Fibroblast of the aortic adventitia (primary cell): Measurements from ENCODE around the gene BRD9. TPM values are rescaled to one million over a fixed set of nuclear protein-coding genes. Genes with fewer than 3 reads are reported as not detected.

Experiments used
- DNase-seq: peaks from one replicate; pipeline ENCODE4 v3.0.0-alpha.2; 2010; ENCODE audit warnings: low read depth
- H3K4me3 ChIP-seq: 2 replicates; pipeline ENCODE4 v1.5.1; 2011; ENCODE audit warnings: low read depth, mild to moderate bottlenecking, control low read depth, low read length, moderate library complexity
- total RNA-seq: library from RNA; depleted of rRNA; stranded (reverse); fragments of >200 nt; gene quantifications from 2 replicates; pipeline ENCODE4 v1.2.3, GENCODE V29; 2012; ENCODE audit warnings: low replicate concordance
- TF ChIP-seq, protein P1 (sequence below): IDR thresholded peaks from 2 replicates; pipeline ENCODE4 v1.5.1; 2011; ENCODE audit warnings: mild to moderate bottlenecking, low read length, control low read depth, inconsistent platforms; ENCODE audit not compliant: insufficient read depth

The BRD9 gene
- total RNA-seq, 1 donor, result 26.8 TPM

- TF ChIP-seq, protein P1, sequence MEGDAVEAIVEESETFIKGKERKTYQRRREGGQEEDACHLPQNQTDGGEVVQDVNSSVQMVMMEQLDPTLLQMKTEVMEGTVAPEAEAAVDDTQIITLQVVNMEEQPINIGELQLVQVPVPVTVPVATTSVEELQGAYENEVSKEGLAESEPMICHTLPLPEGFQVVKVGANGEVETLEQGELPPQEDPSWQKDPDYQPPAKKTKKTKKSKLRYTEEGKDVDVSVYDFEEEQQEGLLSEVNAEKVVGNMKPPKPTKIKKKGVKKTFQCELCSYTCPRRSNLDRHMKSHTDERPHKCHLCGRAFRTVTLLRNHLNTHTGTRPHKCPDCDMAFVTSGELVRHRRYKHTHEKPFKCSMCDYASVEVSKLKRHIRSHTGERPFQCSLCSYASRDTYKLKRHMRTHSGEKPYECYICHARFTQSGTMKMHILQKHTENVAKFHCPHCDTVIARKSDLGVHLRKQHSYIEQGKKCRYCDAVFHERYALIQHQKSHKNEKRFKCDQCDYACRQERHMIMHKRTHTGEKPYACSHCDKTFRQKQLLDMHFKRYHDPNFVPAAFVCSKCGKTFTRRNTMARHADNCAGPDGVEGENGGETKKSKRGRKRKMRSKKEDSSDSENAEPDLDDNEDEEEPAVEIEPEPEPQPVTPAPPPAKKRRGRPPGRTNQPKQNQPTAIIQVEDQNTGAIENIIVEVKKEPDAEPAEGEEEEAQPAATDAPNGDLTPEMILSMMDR, result no peak
- no peak overlapping the region for H3K4me3 ChIP-seq
- DNase-seq, result no peak
These were observed 30.0 kb downstream of the BRD9 start for GRCh38 chr5:862367-863243.

- TF ChIP-seq, protein P1, result no peak
- H3K4me3 ChIP-seq, result no peak overlapping the region
- no peak for DNase-seq
These were observed 30.9 kb downstream of the BRD9 start for GRCh38 chr5:861442-862366.

DNA sequence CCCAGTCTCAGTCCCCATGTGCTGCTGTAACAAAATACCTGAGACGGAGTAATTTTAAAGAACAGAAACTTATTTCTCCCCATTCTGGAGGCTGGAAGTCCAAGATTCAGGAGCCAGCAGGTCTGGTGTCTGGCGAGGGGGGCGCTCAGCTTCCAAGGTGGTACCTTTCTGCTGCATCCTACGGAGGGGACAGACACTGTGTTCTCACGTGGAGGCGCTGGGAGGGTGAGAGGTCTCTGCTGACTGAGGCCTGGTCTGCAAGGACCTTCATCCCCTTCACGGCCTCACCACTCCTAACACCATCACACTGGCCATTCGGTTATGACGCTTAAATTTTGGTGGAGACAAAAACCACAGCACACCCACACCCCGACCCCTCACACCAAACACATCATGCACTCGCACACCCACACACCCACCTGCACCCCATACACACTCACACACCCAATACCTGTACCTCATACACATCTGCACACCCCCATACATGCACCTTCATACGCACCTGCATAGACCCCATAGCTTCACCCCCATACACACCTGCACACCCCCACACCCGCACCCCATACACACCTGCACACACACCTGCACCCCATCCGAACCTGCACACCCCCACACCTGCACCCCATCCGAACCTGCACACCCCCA is 32.0 kb downstream of the BRD9 start:
- H3K4me3 ChIP-seq, result no peak overlapping the region
- no peak for DNase-seq
- TF ChIP-seq, protein P1, result no peak

DNA sequence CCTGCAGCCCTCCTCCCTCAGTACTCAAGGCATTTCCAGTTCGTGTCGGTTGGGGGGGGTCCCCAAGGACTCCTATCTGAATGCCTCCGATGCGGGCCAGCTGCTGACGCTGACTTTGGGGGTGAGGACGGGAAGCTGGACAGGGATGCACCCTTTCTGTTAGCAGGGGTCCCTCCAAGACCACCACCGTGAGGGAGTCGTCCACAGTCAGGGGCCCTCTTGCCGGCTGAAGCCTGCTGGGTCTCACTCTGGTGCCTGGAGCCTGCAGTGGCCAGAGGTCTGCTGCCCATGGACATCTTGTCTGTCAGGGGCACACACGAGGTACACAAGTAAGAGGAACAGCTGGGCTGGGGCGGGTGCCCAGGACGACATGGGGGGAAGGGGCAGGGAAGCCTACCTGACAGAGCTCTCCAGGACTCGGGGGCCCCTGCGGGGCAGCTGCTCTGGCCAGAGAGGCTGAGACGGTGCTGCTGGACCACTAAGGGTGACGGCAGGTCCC is 32.8 kb downstream of the BRD9 start:
- no peak overlapping the region for H3K4me3 ChIP-seq
- DNase-seq, result no peak
- TF ChIP-seq, protein P1, result no peak

GRCh38 chr5:859391-859790 is 33.2 kb downstream of the BRD9 start:
- TF ChIP-seq, protein P1, result no peak
- DNase-seq, result no peak
- H3K4me3 ChIP-seq, result no peak overlapping the region

DNA sequence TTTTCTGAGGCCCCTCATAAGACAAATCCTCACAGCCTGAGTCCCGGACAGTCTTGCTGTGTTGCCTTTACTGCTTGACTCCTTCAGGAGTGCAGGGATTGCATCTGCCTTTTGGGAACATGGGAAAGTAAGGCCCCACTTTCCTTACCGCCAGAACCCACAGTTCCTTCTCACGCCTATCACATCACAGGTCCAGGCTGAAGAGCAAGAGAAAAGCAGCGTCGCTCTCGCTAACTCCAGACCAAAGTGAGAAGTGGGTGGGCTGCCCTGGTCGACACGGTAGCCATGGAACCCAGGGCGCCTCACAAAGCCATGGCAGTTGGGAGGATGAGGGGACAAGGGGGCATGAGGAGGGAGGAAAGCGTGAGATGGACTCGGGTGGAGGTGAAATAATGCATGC is 33.9 kb downstream of the BRD9 start:
- TF ChIP-seq, protein P1, result no peak
- DNase-seq, result no peak
- no peak overlapping the region for H3K4me3 ChIP-seq
